GM21390 (cell line): ENCODE measurements around the gene KRT39.

Source experiments
- ATAC-seq: cut with Tn5 transposase; IDR thresholded peaks from one replicate; pipeline ENCODE4 v1.9.1; 2021; ENCODE audit not compliant: unreplicated experiment

KRT39 gene

DNA sequence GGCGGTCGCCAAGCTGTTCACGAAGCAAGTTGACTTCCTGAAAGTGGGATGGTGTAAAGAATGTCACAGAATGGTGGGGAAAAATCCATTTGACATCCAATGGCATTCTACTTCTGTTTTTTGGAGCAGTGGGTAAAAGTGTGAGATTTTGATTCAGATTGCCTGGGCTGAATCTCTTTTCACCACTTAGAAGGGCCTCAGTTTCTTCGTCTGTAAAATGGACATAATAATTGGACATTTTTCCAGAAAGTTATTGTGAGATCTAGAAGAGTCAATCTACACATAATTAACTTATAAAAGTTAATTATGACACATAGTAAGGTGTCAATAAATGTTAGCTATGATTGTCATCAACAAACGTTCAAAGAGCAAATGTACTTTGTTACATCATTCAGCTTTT is 14.4 kb upstream of the KRT39 start:
- no peak for ATAC-seq

DNA sequence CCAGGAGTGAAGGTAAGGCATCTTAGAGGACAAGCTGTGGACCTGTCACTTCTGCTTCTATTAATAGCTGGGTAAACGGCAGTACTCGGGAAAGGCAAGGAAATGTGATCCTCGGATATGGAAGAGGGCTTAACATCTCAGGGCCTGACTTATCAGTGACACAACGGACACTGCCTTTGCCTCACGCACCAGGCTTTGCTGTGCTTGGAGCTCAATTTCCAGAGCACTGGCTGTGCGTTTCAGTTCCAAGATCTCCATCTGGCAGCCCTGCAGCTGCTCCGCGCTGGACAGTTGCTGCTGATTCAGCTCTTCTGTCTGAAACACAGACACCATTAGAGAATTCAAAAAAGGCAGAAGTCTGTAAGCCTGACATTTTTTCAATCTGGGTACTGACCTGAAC is 13.8 kb upstream of the KRT39 start:
- no peak for ATAC-seq

DNA sequence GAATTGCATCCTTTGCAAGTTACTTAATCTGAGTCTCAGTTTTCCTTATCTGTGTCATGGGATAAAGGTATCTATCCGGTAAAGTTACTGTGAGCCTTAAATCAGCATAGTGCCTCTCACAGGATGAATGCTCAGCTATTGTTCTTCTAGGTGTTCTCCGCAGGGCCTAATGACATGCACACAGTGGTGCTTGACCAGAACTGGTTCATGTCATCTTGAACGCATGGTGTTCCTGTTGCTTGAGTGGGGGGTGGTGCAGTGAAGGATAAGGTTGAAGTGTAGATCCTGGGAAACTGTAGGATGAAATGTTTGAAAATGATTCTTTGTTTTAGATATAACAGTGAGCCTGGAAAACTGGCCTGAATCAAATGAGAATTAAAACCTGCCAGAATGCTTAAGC is 13.4 kb upstream of the KRT39 start:
- no peak for ATAC-seq

DNA sequence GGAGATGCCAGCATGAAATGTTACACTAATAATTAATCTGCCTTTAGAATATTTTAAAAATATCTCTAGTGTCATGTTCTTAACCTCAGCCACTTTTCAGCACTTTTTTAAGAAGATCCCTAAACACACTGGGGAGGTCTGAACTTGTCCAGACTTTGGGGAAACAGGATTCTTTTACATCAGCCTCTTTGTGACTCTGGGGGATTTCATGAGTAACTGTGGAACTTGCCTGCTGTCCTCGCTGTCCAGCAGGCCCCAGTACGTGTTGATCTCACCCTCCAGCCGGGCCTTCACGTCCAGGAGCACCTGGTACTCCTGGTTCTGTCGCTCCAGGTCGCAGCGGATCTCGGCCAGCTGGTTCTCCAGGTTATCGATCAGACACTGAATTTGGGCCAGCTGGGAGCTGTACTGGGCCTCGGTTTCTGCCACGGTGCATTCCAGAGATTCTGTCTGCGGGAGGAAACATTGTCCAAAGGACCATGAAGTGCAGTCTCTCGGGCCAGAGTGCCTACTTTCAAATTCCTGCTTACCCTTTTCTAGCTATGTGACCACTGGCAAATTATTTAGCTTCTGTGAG is 11.9 kb upstream of the KRT39 start:
- ATAC-seq = no peak

DNA sequence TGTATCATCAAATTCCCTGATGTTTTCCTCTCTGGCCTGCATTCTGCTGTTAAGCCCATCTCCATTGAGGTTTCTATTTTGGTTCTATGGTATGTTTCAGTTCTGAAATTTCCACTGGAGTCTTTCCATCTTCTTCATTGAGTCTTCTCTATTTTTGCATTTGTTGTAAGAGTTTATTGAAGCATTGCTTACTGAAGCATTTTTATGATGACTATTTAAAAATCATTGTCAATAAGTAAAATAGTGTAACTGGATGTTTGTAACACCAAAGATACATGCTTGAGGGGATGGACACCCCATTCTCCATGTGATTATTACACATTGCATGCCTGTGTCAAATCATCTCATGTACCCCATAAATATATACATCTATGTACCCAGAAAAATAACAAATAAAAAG is 8.8 kb upstream of the KRT39 start:
- ATAC-seq = no peak

DNA sequence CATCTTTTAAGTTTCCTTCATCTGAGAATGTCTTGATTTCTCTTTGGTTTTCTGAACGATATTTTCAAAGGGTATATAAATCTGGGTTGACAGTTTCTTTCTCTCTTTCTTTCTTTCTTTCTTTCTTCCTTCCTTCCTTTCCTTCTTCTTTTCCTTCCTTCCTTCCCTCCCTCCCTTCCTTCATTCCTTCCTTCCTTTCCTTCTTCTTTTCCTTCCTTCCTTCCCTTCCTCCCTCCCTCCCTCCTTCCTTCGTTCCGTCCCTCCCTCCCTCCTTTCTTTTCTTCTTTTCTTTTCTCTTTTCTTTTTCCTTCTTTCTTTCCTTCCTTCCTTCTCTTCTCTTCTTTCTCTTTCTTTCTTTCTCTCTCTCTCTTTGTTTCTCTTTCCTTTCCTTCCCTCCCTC is 7.6 kb upstream of the KRT39 start:
- ATAC-seq = no peak

DNA sequence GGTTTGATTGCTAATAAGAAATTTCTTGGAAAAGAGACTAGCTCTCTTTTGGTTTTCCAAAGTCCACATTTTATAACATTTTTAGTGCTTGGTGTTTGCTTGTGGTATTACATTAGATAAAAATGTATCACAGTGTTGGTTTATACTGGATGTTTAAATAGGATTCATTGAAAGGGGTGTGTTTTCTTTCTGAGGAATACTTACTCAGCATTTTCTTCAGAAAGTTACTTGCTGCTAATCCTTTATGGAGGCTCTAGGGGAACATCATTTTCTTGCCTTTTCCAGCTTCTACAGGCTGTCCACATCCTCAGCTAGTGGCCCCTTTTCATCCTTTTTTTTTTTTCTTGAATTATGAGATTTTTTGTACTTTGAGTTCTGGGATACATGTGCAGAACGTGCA is 834 bp upstream of the KRT39 start:
- no peak for ATAC-seq

DNA sequence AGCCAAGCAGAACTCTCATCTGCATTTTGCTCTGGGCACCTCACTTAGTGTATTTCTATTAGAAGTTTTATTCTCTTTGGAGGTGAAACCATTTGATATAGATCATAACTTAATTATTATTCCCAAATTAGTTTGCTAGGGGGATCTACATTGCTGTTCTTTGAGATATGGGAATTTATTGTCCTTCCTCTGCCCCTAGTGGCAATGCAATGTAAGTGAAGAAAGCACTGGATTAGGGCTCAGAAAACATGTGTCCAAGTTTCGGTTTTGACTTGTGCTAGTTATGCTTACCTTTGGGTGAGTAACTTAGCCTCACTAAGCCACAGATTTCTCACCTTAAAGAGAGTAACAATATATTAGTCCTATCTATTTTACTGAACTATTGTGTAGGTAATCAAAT is 2.9 kb downstream of the KRT39 start:
- no peak for ATAC-seq

DNA sequence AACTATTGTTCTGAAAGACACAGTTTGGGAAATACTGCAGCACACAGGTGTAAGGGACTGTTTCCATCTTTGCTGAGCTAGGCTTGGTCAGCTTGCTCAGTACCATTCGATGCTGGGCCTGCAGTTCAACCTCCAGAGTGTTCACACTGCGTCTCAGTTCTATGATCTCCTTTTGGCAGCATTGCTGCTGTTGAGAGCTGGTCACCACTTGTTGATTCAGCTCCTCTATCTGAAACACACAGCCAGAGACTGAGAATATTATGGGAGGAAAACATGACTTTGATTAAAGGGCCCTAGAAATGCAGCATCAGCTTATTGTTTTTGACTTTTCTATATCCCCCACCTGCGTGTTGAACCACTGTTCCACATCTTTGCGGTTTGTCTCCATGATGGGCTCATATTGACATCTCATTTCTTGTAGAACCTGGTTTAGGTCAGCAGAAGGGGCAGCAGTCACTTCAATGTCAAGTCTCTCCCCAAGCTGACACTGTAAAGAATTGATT is 4.6 kb downstream of the KRT39 start:
- no peak for ATAC-seq

DNA sequence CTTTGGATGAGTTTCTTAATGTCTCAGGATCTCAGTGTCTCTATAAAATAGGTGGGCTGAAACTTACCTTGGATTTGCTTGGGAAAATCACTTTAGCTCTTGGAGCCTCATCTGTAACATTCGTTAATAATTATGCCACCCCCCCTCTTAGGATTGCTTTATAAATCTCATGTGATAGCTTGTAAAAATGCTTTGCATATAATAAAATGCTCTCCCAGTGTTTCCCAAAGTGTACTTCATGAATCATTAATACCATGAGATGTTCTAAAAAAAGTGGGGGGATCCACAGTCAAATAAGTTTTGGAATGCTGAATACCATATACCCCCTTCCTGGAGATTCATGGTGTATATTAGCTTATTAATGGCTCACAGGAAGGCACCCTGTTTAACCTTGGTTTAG is 5.2 kb downstream of the KRT39 start:
- ATAC-seq = no peak

DNA sequence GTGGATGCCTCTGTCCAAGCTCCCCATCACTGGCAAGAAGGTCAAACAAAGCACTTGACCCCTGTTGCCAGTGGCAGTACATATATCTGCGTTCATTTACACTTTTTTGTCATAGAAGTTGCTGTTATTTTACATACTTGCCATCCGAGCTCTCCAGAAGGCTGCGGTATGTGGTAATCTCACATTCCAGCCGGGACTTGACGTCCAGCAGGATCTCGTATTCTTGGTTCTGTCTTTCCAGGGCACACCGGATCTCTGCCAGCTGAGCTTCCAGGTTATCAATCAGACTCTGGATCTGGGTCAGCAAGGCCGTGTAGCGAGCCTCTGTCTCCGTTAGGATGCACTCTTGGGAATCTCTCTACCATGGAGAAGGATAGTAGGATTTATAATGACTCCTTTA is 6.6 kb downstream of the KRT39 start:
- no peak for ATAC-seq

DNA sequence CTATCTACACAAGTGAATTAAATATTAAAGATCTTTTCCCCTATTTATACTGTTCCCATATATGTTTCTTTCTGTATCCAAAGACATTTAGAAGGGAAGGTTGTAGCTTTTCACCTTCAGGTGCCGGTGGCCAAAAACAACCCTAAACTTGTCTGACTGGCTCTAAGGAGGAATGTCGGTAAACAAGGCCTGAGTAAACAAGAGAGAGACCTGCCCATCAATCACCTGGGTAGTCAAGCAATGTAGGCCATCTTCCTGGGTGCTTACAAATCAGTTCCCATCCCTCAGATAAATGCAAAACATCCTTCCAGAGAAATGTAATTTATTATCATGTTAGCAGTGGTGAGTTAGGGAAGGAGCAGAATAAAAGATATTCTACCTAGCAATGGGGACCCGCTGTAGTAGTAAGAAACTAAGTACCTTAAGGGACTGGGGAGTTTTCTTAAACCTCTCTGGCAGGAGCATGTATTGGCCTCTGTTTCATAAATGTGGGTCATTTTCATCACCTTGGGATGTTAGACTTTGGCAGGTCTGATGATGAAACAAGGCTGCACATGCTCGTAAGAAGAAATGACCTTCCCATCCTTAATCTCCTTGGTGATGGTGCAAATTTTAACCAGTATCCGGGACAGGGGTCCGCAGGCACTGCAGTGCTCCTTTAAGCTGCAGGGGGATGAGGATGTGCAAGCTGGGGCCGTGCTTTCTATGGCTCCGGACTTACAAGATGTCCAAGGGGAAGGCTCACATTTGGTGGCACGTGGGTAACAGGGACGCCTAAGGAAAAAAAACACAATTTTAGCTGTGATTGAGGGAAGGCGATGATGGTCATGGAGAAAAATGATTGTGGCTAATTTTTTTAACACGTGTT is 8.4 kb downstream of the KRT39 start:
- ATAC-seq = no peak

DNA sequence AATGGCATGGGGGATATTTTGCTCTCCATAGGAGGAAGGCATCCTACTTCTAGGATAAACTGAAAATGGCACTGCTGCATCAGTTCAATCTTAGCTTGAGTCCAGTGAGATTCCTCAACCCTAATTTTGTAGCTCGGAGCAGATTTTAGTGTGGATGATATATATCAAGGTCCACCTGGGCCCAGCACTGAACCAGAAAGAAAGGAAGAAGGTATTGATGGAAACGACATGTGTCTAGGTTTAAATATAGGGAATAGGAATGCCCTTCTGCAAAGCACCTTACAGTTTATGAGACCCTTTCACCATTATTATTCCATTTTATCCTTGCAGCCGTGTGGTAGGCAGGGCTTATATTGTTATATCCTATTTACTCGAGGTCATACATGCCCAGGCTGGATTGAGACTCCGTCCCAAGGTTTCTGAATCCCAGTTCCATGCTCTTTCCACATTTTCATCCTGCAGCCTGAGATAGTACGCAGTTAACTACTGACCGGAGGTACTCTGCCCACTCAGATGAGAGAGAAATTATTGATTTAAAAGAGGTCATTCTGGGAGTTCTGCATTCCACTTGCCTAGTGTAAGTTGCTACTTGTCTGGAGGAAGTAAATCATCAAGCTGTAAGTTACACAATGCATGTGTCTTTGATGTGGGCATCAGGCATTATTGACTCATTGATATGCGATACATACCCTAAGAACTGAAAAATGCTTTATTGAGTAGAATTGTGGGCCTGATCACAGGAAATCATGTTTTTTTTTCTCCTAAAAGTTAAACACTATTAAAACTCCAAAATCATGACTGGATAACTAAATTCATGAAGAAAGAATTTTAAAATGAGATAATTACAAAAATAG is 10.1 kb downstream of the KRT39 start:
- ATAC-seq = no peak

DNA sequence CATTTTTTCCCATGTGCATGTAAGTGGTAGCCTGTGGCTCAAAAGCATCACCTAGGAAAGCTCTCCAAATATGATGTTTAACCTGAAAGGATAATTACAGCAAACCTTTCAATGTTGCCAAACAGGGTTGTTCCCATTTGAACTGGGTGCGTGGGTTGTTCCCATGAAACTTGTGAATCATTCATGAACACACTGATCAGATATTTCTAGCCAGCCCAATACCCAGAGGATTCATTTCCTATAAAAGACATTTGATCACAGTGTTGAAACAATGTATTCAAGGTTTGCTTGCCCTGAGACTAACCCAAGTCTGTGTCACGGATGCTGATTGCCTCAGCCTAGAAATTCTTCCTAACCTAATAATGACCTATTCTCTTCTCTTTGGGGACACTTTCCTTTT is 12.9 kb downstream of the KRT39 start:
- no peak for ATAC-seq

DNA sequence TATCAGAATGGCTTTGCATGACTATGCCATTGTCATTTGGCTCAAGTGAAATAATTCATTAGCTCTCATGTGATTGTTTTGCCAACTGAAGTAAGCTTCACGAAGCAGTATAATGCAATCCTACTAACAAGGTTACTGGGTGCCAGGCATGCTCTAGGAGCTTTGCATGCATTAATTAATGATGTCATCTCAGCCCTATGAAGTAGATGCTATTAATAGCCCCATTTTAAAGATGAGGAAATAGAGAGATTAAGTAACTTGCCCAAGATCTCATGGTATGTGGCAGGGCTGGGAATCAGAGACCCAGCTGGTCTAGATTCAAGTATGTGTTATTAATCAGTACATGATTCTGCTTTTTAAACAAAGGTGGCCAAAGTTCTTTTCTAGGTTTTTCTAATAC is 14.1 kb downstream of the KRT39 start:
- no peak for ATAC-seq

DNA sequence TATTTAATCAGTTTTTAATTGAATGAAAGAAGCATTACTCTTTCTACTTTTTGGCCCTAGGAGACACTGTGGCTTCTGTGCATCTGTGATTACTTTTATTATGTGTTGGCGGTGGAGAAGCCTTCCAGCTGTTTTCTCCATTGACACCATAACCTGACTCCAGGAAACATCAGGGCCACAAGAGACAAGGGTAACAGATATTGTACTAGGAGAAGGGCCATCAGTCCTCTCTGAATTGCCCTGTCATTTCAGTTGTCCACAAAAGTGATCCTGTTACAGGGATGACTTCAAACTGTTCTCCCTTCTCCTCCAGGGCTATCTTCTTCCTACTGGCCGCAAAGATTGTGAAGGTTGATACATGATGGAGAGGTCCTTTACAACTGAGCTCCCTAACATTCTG is 14.6 kb downstream of the KRT39 start:
- ATAC-seq = no peak

DNA sequence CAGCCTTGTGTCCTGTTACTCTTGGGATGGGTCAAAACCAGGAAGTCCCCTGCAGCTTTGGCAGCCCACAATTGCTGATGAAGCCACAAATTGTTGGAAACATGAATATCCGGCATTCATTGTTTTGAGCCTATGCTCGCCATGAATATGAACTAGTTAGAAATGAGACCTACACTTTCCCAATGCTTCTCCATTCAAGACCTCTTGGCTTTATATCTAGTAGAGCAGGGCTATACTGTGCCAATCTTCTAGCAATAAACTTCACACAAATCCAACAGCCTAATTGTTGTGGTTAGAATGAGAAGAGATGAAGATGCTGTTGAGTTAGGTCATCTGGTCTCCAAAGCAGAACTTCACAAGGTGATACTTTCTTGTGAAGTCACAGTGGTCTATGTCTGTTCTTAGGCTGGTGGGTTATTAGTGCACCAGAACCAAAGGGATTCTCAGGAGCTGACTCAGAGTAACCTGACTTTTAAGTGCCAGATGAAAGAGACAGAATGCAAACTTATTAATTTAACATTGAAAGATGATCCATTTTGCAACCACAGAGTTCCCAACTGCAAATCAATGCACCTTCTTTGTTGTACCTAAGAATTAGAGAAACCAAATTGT is 15.6 kb downstream of the KRT39 start:
- no peak for ATAC-seq

DNA sequence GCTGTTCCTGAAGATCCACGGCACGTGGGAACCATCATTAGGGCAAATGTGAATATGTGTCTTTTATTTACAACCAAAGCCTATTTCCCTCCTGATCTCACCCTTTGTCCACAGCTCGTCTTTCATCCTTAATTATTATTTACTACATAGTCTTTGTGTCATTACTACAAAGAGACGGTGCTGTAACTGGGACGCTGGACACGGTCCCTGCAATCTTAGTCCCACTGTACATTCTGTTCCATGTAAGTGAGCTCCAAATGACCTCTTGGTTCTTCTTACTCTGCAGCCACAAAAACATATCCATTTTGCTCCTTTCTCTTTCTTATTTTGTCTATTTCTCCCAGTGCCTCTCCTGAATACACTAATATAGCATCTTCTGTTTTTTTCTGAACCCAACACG is 16.6 kb downstream of the KRT39 start:
- no peak for ATAC-seq

DNA sequence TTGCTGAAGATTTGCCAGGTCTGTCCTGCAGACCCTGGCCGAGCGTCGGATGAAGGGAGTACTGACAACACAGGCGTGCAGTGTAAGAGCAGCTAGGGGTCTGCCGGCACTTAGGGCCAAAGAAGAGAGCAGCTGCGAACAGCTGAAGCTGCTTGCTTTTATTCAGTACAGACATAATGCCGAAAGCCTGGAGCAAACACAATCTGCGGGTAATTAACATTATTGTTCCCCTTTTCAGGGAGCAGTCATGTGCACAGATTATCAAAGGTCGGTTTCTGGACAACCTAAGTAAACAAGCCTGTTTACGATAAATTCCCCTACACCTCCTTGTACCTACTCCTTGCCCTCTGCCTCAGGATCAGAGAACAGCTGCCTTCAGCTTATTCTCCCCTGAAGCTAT is 17.3 kb downstream of the KRT39 start:
- no peak for ATAC-seq

DNA sequence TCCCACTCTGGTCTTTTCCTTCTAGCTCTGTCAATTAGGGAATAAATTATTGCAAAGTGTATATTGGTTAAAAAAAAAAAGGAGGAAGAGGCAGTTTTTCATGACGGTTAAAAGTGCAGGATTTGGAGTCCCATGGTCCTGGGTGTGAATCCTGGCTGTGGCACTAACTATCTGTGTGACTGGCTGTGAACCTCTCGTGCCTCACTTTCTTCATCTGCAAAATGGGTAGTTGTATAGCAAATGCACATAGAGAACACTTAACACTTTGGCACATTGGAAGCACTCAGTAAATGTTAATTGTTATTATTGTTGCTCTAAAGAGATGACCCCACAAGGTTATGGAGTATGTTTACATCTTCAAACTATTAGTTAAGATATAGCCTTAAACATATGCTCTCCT is 18.8 kb downstream of the KRT39 start:
- no peak for ATAC-seq

DNA sequence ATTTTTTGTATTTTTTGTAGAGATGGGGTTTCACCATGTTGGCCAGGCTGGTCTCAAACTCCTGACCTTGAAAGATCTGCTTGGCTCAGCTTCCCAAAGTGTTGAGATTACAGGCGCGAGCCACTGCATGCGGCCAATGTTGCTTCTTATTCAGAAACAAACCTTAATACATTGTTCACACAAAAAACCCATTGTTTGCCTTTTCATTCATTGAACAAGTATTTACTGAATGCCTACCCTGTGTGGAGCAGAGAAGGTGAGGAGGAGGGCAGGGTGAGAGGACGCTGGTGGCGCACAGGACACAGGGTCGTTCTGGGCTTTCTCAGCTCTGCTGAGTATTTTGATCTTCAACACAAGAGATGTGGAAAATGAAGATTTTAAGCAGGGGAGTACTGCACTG is 21.3 kb downstream of the KRT39 start:
- ATAC-seq = no peak
